Measurements from ENCODE around the gene DRG2.

Gene DRG2

DNA sequence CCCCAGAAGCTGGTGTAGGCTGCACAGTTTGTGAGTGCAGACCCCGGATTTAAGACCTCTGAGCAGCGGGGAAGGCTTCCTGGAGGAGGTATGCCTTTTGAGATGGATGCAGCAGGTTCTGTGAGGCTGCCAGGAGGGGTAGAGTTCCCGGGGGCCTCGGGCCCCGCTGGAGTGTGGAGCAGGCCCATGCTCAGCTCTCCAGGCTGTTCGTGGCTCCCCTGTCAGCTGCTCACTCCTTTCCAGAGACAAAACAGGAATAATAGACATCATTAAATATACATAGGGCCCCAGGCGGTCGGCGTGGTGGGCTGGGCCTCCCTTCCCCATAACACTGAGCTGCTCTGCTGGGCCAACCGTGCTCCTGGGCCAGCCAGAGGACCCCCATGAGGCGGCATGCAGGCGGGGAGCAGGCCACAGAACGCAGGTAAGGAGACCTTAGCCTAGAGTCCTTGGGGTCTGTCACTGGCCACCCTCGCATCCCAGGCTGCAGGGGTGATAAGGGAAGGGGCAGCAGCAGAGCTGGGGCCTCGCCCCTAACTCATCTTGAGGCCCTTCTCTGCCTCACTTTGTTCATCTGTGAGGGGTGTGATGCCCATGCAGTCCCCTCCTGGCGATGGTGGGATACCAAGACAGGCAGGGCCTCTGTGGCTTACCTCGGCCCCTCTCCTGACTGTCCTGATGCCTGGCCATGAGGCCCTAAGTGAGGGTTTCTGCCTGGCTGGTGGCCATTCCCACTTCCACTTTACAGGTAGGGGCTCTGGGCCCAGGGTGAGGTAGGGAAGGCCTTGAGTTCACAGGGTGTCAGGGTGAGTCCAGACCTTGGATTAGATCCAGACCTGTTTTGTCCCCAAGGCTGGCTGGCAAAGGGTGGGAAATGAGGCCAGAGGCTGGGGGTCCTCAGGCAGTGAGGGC, 20.9 kb downstream of the DRG2 start, which contains the start of gene MYO15A:
Gene MYO15A, plus strand, starts transcription at position 356 of the 912 bp plus-strand sequence. CDS start 10,045 bp downstream, outside the sequence.
- TF ChIP-seq, protein P1, sequence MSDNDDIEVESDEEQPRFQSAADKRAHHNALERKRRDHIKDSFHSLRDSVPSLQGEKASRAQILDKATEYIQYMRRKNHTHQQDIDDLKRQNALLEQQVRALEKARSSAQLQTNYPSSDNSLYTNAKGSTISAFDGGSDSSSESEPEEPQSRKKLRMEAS (IDR thresholded peaks at IDR 0.05) = no peak
- no peak for TF ChIP-seq CEBPB (IDR thresholded peaks at IDR 0.05)
- no peak for TF ChIP-seq ZBTB7A (IDR thresholded peaks at IDR 0.05; ENCODE audit: low read depth)
- no peak for TF ChIP-seq TEAD4 (IDR thresholded peaks at IDR 0.05)
- no peak for TF ChIP-seq TAF1 (IDR thresholded peaks at IDR 0.05; ENCODE audit: low read depth)
- no peak for TF ChIP-seq RAD21 (IDR thresholded peaks at IDR 0.05; ENCODE audit: low read depth)
- TF ChIP-seq, protein P2, sequence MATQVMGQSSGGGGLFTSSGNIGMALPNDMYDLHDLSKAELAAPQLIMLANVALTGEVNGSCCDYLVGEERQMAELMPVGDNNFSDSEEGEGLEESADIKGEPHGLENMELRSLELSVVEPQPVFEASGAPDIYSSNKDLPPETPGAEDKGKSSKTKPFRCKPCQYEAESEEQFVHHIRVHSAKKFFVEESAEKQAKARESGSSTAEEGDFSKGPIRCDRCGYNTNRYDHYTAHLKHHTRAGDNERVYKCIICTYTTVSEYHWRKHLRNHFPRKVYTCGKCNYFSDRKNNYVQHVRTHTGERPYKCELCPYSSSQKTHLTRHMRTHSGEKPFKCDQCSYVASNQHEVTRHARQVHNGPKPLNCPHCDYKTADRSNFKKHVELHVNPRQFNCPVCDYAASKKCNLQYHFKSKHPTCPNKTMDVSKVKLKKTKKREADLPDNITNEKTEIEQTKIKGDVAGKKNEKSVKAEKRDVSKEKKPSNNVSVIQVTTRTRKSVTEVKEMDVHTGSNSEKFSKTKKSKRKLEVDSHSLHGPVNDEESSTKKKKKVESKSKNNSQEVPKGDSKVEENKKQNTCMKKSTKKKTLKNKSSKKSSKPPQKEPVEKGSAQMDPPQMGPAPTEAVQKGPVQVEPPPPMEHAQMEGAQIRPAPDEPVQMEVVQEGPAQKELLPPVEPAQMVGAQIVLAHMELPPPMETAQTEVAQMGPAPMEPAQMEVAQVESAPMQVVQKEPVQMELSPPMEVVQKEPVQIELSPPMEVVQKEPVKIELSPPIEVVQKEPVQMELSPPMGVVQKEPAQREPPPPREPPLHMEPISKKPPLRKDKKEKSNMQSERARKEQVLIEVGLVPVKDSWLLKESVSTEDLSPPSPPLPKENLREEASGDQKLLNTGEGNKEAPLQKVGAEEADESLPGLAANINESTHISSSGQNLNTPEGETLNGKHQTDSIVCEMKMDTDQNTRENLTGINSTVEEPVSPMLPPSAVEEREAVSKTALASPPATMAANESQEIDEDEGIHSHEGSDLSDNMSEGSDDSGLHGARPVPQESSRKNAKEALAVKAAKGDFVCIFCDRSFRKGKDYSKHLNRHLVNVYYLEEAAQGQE (IDR thresholded peaks at IDR 0.05; ENCODE audit: low read depth) = no peak
- no peak for TF ChIP-seq TCF12 (IDR thresholded peaks at IDR 0.05; ENCODE audit: low read depth)
- no peak for TF ChIP-seq CREB1 (IDR thresholded peaks at IDR 0.05; ENCODE audit: low read depth)

DNA sequence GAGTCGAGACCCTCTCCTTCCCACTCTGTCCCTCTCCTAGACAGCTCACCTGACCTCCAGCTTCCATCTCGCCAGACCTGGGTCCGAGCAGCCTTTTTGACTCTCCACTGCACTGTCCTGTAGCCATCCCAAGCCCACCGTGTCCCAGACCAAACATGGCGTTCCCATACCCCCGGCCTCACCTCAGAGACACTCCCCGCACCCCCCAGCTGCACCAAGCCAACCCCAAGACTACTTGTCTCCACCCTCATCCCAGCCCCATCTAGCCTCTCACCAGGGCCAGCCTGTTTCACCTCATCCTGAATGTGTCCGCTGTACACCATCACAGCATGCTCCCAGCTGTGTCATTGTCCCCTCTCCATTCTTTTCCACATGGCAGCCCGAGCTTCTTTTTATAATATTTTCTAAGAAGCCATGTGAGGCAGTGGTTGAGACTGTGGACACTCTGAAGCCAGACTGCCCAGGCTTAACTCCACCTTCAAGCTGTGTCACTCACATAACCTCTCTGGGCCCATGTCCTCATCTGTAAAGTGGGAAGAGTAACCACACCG, 22.3 kb downstream of the DRG2 start:
- TF ChIP-seq TCF12 (IDR thresholded peaks at IDR 0.05; ENCODE audit: low read depth) (no peak), FOXM1 (IDR thresholded peaks at IDR 0.05; ENCODE audit: borderline replicate concordance, low read depth) (no peak), TAF1 (IDR thresholded peaks at IDR 0.05; ENCODE audit: low read depth) (no peak), CEBPB (IDR thresholded peaks at IDR 0.05) (no peak), EGR1 (IDR thresholded peaks at IDR 0.05) (no peak), RAD21 (IDR thresholded peaks at IDR 0.05; ENCODE audit: low read depth) (no peak), ZBTB7A (IDR thresholded peaks at IDR 0.05; ENCODE audit: low read depth) (no peak), EP300 (IDR thresholded peaks at IDR 0.05; ENCODE audit: borderline replicate concordance) (no peak), TEAD4 (IDR thresholded peaks at IDR 0.05) (no peak)
- TF ChIP-seq, protein P2 (IDR thresholded peaks at IDR 0.05; ENCODE audit: low read depth) = no peak

DNA sequence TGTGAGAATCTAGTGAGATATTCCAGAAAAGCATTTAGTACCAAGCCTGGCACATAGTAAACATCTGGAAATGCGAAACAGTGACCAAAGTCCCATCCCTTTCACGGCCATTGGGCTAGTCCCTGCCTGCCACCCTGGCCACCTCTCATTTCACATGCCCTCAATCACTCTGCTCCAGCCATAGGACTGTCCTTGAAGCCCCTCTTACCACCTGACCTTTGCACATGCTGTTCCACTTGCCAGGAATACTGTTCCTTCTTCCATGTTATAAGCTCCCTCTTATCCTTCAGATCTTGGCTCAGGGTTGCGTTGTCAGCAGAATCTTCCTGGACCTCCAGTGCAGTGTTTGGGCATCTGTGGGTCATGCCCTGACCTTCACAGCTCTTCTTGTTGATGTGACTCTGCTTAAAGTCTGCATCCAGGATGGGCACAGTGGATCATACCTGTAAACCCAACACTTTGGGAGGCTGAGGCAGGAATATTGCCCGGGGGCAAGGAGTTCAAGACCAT, 22.9 kb downstream of the DRG2 start:
- TF ChIP-seq CEBPB (IDR thresholded peaks at IDR 0.05) (no peak), CREB1 (IDR thresholded peaks at IDR 0.05; ENCODE audit: low read depth) (no peak), RAD21 (IDR thresholded peaks at IDR 0.05; ENCODE audit: low read depth) (no peak), EGR1 (IDR thresholded peaks at IDR 0.05) (no peak), EP300 (IDR thresholded peaks at IDR 0.05; ENCODE audit: borderline replicate concordance) (no peak), NFIC (IDR thresholded peaks at IDR 0.05) (no peak), FOXM1 (IDR thresholded peaks at IDR 0.05; ENCODE audit: borderline replicate concordance, low read depth) (no peak), TCF12 (IDR thresholded peaks at IDR 0.05; ENCODE audit: low read depth) (no peak), YY1 (IDR thresholded peaks at IDR 0.05; ENCODE audit: low read depth) (no peak), ZBTB7A (IDR thresholded peaks at IDR 0.05; ENCODE audit: low read depth) (no peak), TEAD4 (IDR thresholded peaks at IDR 0.05) (no peak), TAF1 (IDR thresholded peaks at IDR 0.05; ENCODE audit: low read depth) (no peak)
- TF ChIP-seq, protein P1 (IDR thresholded peaks at IDR 0.05) = no peak
- TF ChIP-seq, protein P3, sequence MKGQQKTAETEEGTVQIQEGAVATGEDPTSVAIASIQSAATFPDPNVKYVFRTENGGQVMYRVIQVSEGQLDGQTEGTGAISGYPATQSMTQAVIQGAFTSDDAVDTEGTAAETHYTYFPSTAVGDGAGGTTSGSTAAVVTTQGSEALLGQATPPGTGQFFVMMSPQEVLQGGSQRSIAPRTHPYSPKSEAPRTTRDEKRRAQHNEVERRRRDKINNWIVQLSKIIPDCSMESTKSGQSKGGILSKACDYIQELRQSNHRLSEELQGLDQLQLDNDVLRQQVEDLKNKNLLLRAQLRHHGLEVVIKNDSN (IDR thresholded peaks at IDR 0.05) = no peak
- TF ChIP-seq, protein P2 (IDR thresholded peaks at IDR 0.05; ENCODE audit: low read depth) = no peak

DNA sequence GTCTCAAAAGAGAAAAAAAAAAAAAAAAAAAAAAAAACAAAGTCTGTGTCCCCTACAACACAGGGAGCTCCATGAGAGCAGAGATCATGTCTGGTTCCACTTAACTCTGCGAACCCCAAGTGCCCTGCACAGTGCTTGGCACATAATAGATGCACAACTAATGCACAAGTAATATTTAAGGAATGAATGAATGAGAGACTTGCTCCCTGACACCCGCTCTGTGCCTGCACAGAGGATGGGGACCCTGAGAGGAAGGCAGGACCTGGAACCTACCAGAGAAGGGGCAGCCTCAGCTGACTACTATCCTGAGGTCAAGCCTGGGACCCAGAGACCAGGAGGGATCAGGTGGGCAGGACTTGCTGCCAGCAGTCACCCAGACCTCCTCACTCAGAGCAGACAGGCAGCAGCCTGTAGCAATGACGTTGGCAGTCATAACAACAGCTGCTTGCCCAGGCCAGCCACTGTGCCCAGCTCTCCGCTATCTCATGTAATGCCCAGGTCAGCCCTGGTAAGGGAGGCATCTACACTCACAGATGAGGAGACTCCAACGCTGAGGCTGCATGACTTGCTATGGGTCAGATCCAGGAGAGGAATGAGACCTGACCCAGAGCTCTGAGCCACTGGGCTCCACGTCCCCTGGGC, 23.7 kb downstream of the DRG2 start:
- no peak for TF ChIP-seq RAD21 (IDR thresholded peaks at IDR 0.05; ENCODE audit: low read depth)
- TF ChIP-seq, protein P1 (IDR thresholded peaks at IDR 0.05) = no peak
- TF ChIP-seq CEBPB (IDR thresholded peaks at IDR 0.05) = no peak
- no peak for TF ChIP-seq NFIC (IDR thresholded peaks at IDR 0.05)
- TF ChIP-seq FOXM1 (IDR thresholded peaks at IDR 0.05; ENCODE audit: borderline replicate concordance, low read depth) = no peak
- TF ChIP-seq TEAD4 (IDR thresholded peaks at IDR 0.05) = no peak
- TF ChIP-seq TAF1 (IDR thresholded peaks at IDR 0.05; ENCODE audit: low read depth) = no peak
- no peak for TF ChIP-seq EGR1 (IDR thresholded peaks at IDR 0.05)
- TF ChIP-seq, protein P2 (IDR thresholded peaks at IDR 0.05; ENCODE audit: low read depth) = no peak
- TF ChIP-seq YY1 (IDR thresholded peaks at IDR 0.05; ENCODE audit: low read depth) = no peak
- no peak for TF ChIP-seq ZBTB7A (IDR thresholded peaks at IDR 0.05; ENCODE audit: low read depth)
- no peak for TF ChIP-seq TCF12 (IDR thresholded peaks at IDR 0.05; ENCODE audit: low read depth)
- TF ChIP-seq, protein P3 (IDR thresholded peaks at IDR 0.05) = no peak
- no peak for TF ChIP-seq CREB1 (IDR thresholded peaks at IDR 0.05; ENCODE audit: low read depth)
- no peak for TF ChIP-seq EP300 (IDR thresholded peaks at IDR 0.05; ENCODE audit: borderline replicate concordance)
